DMS79 treated with DMSO at 0.1 percent for 48 hours (cell line): ENCODE measurements around the gene MAP2K3.

Experiments
- DNase-seq: peaks from one replicate; lab custom pipeline; 2025; lab: John Stamatoyannopoulos, UW

The MAP2K3 gene

GRCh38 chr17:21352221-21352980 lies 67.9 kb downstream of the MAP2K3 start:
- no peak for DNase-seq

- DNase-seq, result no peak
These were observed 68.4 kb downstream of the MAP2K3 start for GRCh38 chr17:21352981-21353265.

- DNase-seq, result no peak
These were observed 69.0 kb downstream of the MAP2K3 start for GRCh38 chr17:21353326-21354010.

GRCh38 chr17:21354796-21355385 lies 70.4 kb downstream of the MAP2K3 start:
- DNase-seq, result no peak

GRCh38 chr17:21355586-21355985 lies 71.1 kb downstream of the MAP2K3 start:
- DNase-seq, result no peak

DNA sequence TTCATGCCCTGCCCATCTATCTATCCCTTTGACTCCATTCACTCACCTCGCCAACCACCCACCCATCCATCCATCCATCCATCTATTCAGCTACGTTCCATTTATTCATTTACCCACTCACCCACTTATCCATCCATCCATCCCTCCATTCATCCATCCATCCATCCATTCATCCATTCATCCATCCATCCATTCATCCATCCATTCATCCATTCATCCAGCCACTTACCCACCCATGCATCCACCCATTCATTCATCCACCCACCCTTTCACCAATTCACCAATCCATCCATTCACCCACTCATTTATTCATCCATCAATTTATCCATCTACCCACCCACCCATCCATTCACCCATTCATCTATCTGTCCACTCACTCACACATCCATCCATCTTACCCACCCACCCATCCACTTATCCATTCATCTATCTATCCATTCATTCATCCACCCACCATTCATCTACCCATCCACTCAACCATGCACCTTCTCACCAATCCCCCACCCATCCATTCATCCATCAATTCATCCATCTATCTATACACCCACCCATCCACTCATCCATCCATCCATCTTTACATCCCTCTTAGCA lies 72.1 kb downstream of the MAP2K3 start:
- DNase-seq, result no peak

DNA sequence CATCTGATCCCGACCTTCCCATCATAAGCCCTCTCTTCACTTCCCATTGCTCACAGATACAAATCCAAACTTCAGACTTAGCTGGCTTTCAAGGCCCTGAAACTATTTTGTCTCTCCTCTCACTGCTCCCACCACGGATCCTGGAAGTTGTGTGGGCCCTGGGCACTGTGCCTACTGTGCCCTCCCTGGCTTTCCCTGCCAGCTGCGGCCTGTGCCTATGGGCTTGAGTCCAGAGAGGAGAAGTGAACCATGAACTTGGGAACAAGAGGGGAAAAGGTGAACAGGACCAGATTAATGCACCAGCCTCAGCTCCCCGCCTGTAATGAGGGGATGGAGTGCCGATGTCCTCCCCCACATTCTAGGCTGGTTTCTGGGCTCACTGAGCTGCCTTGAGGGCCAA lies 72.8 kb downstream of the MAP2K3 start:
- DNase-seq, result no peak

DNA sequence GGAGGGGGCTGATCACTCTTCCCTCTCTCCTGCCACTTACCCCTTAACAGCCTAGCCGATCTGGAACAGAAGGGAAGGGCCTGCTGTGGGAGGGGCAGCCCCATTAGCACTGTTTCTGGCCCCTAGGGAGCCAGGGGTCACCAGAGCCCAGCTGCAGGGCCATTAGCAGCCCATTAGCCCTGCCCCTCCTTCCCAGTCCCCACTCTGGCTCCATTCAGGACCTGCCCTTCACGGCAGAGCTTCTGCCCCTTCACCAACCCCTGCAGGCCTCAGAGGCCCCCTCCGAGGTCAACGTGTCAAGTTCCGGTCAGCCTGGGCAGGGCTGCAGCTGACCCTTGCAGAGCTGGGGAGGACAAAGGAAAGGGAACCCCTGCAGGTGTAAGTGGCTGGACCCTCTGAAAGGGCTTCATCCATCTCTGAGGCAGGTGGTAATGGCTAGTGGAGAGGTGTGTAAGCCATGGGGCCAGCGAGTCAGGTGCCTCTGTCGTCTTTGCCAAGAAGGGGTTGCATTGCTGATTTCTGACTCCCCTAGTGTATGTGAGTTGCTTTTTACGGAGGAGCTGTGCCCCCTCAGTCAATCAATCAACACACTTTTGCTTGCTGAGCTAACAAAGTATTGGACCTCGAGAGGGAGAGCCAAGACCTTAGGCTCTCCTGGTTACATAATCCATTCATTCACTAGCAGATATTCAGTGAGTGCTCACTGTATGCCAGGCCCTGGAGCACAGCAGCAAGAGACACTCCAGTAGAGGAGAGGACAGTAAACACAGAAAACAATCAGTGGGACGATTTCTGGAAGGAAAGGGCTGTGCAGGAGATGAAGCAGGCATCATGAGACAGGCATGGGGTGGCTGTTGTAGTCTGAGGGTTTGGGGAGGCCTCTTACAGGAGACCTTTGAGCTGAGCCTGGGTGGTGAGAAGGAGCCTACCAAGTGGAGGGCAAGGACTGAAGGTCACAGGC lies 73.5 kb downstream of the MAP2K3 start:
- no peak for DNase-seq

DNA sequence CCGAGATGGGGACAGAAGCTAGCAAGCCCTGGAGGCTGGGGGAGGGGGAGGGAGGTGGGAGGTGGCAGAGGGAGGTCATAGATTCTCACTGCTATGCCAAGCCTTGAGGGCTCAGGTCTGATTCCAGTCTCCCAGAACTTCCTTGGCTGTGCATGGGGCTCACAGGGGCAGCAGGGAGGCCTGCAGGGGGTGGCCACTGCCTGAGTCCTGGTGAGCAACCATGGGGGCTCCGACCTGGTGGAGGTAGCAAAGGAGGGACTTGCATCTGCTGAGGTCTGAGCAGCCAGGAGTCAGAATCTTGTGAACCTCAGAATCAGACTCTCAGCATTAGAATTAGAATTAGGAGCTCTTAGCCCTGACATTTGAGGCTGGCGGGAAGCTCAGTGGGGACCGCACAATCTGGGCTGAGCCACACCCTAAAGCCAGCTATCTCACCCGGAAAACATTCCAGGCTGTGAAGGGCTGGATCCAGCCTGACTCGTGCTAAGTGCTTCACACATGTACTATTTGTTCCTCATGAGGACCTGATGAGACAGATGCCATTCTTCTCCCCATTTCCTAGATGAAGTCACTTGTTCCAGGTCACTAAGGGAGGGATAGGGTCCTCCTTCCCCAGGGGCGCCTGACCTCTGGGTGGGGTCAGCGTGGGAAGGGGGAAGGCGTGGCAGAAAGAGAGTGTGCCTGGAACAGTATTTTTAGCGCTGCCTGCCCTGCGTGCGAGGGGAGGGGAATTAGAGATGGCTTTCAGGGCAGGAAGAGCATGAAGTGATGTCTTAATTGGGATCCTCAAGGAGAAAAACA lies 74.4 kb downstream of the MAP2K3 start:
- DNase-seq, result no peak

GRCh38 chr17:21359483-21359840 lies 75.0 kb downstream of the MAP2K3 start:
- DNase-seq, result no peak

DNA sequence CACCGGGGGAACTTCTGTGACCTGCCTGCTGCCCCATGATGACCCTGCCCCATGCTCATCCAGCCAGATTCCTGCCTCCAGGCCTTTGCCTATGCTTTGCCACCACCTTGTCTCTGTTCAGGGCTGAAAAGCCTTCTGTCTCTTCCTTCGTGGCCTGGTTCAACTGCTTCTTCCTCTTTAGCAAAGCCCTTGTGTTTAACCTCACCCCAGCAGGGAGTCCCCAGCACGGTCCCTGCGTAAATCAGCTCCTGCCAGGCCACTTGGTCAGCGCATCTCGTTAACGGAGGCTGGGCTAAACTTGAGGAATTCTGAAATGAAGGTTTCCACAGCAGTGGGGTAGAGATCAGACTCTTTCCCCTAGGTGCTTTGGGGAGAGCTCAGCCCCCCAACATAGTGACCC lies 75.5 kb downstream of the MAP2K3 start:
- DNase-seq, result no peak

DNA sequence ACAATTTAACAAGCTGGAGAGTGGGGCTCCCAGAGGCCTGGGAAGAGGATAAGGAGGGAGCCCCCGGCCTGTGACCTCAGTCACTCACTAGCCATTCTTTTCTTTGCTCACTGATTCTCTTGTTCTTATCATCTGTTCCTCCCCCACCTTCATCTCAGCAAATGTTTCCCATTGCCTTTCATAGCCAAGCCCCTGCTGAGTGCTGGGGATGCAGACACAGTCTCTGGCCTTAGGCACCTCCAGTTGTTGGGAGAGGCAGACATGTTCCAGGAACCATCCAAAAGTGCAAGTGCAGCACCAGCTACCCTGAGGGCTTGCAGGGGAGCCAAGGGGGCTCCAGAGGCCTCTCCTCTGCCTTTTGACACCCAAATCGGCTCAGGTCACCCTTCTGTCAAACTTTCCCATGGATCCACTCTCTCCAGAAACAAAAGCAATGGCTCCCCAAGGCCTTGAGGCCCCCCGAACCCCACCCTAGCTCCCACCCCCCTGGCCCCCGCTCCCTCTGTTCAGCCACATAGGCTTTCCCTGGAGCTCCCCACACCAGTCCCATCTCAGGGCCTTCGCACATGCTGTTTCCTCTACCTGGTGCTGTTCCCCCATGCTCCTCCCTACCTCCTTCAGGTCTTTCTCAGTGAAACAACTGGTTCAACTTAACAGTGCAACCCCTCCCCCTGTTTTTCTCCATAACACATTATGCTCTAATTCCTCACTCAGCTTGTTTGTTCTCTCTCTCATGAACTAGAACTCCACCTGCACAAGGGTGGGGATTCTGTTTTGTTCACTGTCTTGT lies 76.7 kb downstream of the MAP2K3 start:
- no peak for DNase-seq

DNA sequence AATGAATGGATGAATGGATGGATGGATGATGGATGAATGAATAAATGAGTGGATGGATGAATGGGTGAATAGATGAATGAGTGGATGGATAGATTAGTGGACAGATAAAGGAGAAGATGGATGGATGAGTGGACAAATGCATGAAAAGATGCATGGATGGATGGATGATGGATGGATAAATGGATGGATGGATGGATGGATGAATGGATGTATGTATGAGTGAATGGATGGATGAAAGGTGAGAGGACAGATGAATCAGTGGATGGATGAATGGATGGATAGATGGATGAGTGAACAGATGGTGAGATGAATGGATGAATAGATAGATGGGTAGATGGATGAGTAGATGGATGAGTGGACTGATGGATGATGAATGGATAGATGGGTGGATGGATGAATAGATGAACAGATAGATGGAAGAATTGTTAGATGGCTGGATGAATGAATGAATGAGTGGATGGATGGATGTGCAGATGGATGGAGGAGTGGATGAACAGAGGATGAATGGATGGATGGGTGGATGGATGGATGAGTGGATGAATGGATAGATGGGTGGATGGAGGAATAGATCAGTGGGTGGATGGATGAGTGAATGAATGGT lies 77.9 kb downstream of the MAP2K3 start:
- no peak for DNase-seq

GRCh38 chr17:21363776-21364642 lies 79.5 kb downstream of the MAP2K3 start:
- no peak for DNase-seq
